ENCODE results near the gene STAM2.

The STAM2 gene

GRCh38 chr2:152098496-152099366, 76.8 kb downstream of the STAM2 start, which contains the start of gene CACNB4:
Gene CACNB4 (minus strand): TSS chr2:152099044.
- TF ChIP-seq CTCF (IDR thresholded peaks at IDR 0.05; ENCODE audit: low read depth, low read length): no peak
- in situ Hi-C loops (cut with HindIII; ENCODE audit: low sequenced_read_pairs): no loop called here
- peak within 1 kb of the TSS; percentile 45 for H3K4me3 ChIP-seq (ENCODE audit: low read depth, low read length)
- no peak for DNase-seq (ENCODE audit: low read depth, low spot score)

GRCh38 chr2:152097801-152098495, 77.6 kb downstream of the STAM2 start:
- in situ Hi-C loops (cut with HindIII; ENCODE audit: low sequenced_read_pairs): no loop called here
- H3K4me3 ChIP-seq (ENCODE audit: low read depth, low read length): peak overlapping the region; percentile 45
- peak; percentile 22 for DNase-seq (ENCODE audit: low read depth, low spot score)
- no peak for TF ChIP-seq CTCF (IDR thresholded peaks at IDR 0.05; ENCODE audit: low read depth, low read length)

GRCh38 chr2:152097290-152097800, 78.2 kb downstream of the STAM2 start:
- in situ Hi-C loops (cut with HindIII; ENCODE audit: low sequenced_read_pairs): no loop called here
- peak overlapping the region; percentile 45 for H3K4me3 ChIP-seq (ENCODE audit: low read depth, low read length)
- no peak for TF ChIP-seq CTCF (IDR thresholded peaks at IDR 0.05; ENCODE audit: low read depth, low read length)
- DNase-seq (ENCODE audit: low read depth, low spot score): no peak

GRCh38 chr2:152095146-152095545, 80.4 kb downstream of the STAM2 start:
- TF ChIP-seq CTCF (IDR thresholded peaks at IDR 0.05; ENCODE audit: low read depth, low read length): no peak
- no peak overlapping the region for H3K4me3 ChIP-seq (ENCODE audit: low read depth, low read length)
- DNase-seq (ENCODE audit: low read depth, low spot score): no peak
- in situ Hi-C loops (cut with HindIII; ENCODE audit: low sequenced_read_pairs): no loop called here

- in situ Hi-C loops (cut with HindIII; ENCODE audit: low sequenced_read_pairs): no loop called here
Observed at GRCh38 chr2:152094014-152094413, 81.5 kb downstream of the STAM2 start.

More at GRCh38 chr2:152094014-152094413, 81.5 kb downstream of the STAM2 start:
- H3K4me3 ChIP-seq (ENCODE audit: low read depth, low read length): no peak overlapping the region
- no peak for TF ChIP-seq CTCF (IDR thresholded peaks at IDR 0.05; ENCODE audit: low read depth, low read length)
- DNase-seq (ENCODE audit: low read depth, low spot score): no peak

Measured in astrocyte of the spinal cord (primary cell).